ENCODE results near the gene NTSR2.

DNA sequence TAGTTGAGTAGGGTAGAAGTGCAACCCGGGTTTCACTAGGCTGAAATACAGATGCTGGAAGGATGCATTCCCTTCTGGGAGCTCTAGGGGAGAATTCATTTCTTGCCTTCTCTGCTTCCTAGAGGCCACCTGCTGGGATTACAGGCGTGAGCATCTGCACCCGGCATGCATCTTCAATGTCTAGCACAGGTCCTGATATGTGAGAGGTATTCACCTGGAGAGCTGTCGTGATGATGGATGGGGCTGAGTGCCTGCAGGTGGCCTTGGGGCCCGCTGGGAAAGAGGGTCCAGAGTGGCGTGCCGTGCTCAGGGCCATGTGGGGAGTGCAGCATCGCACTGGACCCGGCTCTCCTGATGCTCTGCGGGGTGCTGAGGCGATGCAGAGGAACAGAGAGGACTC is 6.6 kb upstream of the NTSR2 start:
- TF ChIP-seq EZH2 (IDR thresholded peaks at IDR 0.05; ENCODE audit: low read depth, unreplicated experiment) = no peak
- TF ChIP-seq, protein P1, sequence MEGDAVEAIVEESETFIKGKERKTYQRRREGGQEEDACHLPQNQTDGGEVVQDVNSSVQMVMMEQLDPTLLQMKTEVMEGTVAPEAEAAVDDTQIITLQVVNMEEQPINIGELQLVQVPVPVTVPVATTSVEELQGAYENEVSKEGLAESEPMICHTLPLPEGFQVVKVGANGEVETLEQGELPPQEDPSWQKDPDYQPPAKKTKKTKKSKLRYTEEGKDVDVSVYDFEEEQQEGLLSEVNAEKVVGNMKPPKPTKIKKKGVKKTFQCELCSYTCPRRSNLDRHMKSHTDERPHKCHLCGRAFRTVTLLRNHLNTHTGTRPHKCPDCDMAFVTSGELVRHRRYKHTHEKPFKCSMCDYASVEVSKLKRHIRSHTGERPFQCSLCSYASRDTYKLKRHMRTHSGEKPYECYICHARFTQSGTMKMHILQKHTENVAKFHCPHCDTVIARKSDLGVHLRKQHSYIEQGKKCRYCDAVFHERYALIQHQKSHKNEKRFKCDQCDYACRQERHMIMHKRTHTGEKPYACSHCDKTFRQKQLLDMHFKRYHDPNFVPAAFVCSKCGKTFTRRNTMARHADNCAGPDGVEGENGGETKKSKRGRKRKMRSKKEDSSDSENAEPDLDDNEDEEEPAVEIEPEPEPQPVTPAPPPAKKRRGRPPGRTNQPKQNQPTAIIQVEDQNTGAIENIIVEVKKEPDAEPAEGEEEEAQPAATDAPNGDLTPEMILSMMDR (conservative IDR thresholded peaks at IDR 0.05; ENCODE audit: low read depth in 2 of 2) = no peak
- TF ChIP-seq, protein P2, sequence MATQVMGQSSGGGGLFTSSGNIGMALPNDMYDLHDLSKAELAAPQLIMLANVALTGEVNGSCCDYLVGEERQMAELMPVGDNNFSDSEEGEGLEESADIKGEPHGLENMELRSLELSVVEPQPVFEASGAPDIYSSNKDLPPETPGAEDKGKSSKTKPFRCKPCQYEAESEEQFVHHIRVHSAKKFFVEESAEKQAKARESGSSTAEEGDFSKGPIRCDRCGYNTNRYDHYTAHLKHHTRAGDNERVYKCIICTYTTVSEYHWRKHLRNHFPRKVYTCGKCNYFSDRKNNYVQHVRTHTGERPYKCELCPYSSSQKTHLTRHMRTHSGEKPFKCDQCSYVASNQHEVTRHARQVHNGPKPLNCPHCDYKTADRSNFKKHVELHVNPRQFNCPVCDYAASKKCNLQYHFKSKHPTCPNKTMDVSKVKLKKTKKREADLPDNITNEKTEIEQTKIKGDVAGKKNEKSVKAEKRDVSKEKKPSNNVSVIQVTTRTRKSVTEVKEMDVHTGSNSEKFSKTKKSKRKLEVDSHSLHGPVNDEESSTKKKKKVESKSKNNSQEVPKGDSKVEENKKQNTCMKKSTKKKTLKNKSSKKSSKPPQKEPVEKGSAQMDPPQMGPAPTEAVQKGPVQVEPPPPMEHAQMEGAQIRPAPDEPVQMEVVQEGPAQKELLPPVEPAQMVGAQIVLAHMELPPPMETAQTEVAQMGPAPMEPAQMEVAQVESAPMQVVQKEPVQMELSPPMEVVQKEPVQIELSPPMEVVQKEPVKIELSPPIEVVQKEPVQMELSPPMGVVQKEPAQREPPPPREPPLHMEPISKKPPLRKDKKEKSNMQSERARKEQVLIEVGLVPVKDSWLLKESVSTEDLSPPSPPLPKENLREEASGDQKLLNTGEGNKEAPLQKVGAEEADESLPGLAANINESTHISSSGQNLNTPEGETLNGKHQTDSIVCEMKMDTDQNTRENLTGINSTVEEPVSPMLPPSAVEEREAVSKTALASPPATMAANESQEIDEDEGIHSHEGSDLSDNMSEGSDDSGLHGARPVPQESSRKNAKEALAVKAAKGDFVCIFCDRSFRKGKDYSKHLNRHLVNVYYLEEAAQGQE (IDR thresholded peaks at IDR 0.05; ENCODE audit: unreplicated experiment) = no peak
- TF ChIP-seq EZH2phosphoT487 (IDR thresholded peaks at IDR 0.05; ENCODE audit: unreplicated experiment) = no peak
- TF ChIP-seq POLR2AphosphoS5 (IDR thresholded peaks at IDR 0.05; ENCODE audit: low read depth) = no peak
- TF ChIP-seq JUNB (IDR thresholded peaks at IDR 0.05; ENCODE audit: unreplicated experiment) = no peak
- no peak for TF ChIP-seq NANOG (IDR thresholded peaks at IDR 0.05; ENCODE audit: borderline replicate concordance)
- TF ChIP-seq STAT1 (IDR thresholded peaks at IDR 0.05; ENCODE audit: unreplicated experiment) = no peak
